Heart right ventricle (tissue), 16 donors: ENCODE measurements around the gene SELENOM. TPM values are rescaled to one million over a fixed set of nuclear protein-coding genes. Genes with fewer than 3 reads are reported as not detected.

ENCODE experiments used
- ATAC-seq, 8 donors: fragments of 200-7000 bp; cut with Tn5 transposase; one replicate each; pipeline ENCODE4 v1.9.1; 2020; ENCODE audit warnings: mild to moderate bottlenecking in 8 of 8, moderate library complexity in 8 of 8, moderate number of reproducible peaks in 1 of 8
- DNase-seq, 2 donors: peaks; one replicate each; pipeline ENCODE4 v3.0.0-alpha.2; 2020
- H3K27ac ChIP-seq, 10 donors: fragments of 200-600 bp; sonication (generic) in 2 of 10; one replicate each; pipeline versions ENCODE4 v1.5.0 to v1.8.0; 2020 to 2022; ENCODE audit warnings: mild to moderate bottlenecking in 3 of 10
- H3K27me3 ChIP-seq, 7 donors: fragments of 200-600 bp; one replicate each; pipeline ENCODE4 v1.8.0; 2021 to 2022; ENCODE audit warnings: mild to moderate bottlenecking in 2 of 7
- H3K36me3 ChIP-seq, 9 donors: fragments of 200-600 bp; sonication (generic) in 1 of 9; one replicate each; pipeline versions ENCODE4 v1.5.0 to v1.8.0; 2020 to 2022; ENCODE audit warnings: mild to moderate bottlenecking in 2 of 9
- H3K4me1 ChIP-seq, 9 donors: fragments of 200-600 bp; sonication (generic) in 1 of 9; one replicate each; pipeline versions ENCODE4 v1.5.0 to v1.8.0; 2020 to 2022; ENCODE audit warnings: mild to moderate bottlenecking in 4 of 9
- H3K4me3 ChIP-seq, 10 donors: fragments of 200-600 bp; sonication (generic) in 2 of 10; one replicate each; pipeline versions ENCODE4 v1.5.0 to v1.8.0; 2020 to 2022; ENCODE audit warnings: mild to moderate bottlenecking in 7 of 10, moderate library complexity in 2 of 10
- H3K9me3 ChIP-seq, 11 donors: fragments of 200-600 bp in 10 of 11; sonication (generic) in 2 of 11; one replicate each; pipeline versions ENCODE4 v1.5.0 to v1.8.0; 2013 to 2022; ENCODE audit warnings: mild to moderate bottlenecking in 2 of 11, control low read depth in 1 of 11, moderate library complexity in 1 of 11
- WGBS, 2 donors: extraction: QIAGEN DNeasy Blood & Tissue Kit; methylation state at CpG; one replicate each; pipeline ENCODE4 v1.1.7; 2013; ENCODE audit warnings: inconsistent platforms in 1 of 2; 5-methylcytosine and 5-hydroxymethylcytosine counted together
- intact Hi-C, 10 donors: fragments of 100-400 bp; cut with DNase I; formaldehyde crosslinking; loops; one replicate each; pipeline versions ENCODE4 v1.11.1 to v1.14.2; 2022
- polyA plus RNA-seq, 2 donors: library from polyadenylated mRNA; stranded (reverse); fragments of 200-250 nt; gene quantifications; one replicate each; pipeline ENCODE4 v1.2.3, GENCODE V29; 2013
- total RNA-seq, 10 donors: library from RNA; stranded (reverse); fragmentation: NEBNext Ultra II Directional in 3 of 10; extraction: Animal tissue kit (Norgen Biotek cat#: 25700) in 3 of 10; gene quantifications; one replicate each; pipeline versions ENCODE4 v1.2.1 to v1.2.4, GENCODE V29; 2021 to 2023
- TF ChIP-seq, protein P1 (sequence below), 9 donors: fragments of 200-600 bp; sonication (generic) in 2 of 9; IDR thresholded peaks; one replicate each; pipeline versions ENCODE4 v1.5.0 to v1.8.0; 2021 to 2022; ENCODE audit warnings: antibody characterized with exemption in 9 of 9, mild to moderate bottlenecking in 5 of 9, moderate library complexity in 1 of 9
- donor health status: Arrhythmogenic right ventricular cardiomyopathy.
- donor health status: ischemic (EF 13 %, LVEDD 7.1; RV severe dilation, severe dysfunction).
- donor health status: healthy with polysubstance abuse.
- donor health status: DM: no; HTN: yes; CAD: no.
- donor health status: DM: no; HTN: no; CAD: no.
- donor health status: ischemic (EF 25% LVEDD 6.9; RV normal size, moderate dysfunction).
- donor health status: ischemic (EF 25% LVEDD 5.7; RV mildly dilated, moderate dysfunction).
- donor health status: healthy.
- donor health status: DM: yes; HTN: yes; CAD: no.
- donor health status: Ischemic cardiomyopathy.
- donor health status: ischemic (EF 35%, LVEDD 5.7; RV mildly dilated, moderate dysfunction).
- donor health status: nonischemic (EF 11% LVEDD 7.7; RV severe dilation, severe dysfunction).
- donor health status: DM: yes; HTN: yes; CAD: no.
- donor health status: PGD.
- donor health status: ischemic (EF 29% LVEDD 5.4; RV normal size, mild dysfunction).
- donor health status: nonischemic (EF 23%, LVEDD 6.1; RV moderate dilation, normal function).

The SELENOM gene
- total and polyA plus RNA-seq, 12 donors, result 21.5 to 134 (median 47.2) TPM

DNA sequence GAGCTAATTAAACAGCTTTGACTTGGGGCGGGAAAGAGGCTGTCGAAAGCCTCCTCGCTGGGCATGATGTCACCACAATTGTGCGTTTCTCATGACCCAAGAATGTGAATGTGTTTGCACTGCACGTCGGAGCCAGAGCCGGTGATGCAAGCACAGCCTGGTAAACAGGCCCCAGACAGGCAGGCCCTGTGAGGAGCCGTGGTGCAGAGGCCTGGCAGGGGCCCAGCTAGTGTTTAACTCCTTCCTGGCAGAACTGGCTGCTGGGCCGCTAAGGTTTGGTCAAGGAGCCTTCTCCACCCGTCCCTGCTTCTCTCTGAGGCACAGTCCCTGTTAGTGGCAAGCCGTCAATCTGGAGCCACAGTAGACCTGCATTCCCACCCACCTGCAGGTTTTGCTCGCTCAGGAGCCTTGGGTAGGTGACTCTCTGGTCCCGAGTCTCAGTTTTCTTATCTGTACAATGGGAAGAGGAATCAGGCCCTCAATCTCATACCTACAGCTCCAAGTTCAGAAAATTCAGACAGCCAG is 51.7 kb downstream of the SELENOM start:
- TF ChIP-seq, protein P1, sequence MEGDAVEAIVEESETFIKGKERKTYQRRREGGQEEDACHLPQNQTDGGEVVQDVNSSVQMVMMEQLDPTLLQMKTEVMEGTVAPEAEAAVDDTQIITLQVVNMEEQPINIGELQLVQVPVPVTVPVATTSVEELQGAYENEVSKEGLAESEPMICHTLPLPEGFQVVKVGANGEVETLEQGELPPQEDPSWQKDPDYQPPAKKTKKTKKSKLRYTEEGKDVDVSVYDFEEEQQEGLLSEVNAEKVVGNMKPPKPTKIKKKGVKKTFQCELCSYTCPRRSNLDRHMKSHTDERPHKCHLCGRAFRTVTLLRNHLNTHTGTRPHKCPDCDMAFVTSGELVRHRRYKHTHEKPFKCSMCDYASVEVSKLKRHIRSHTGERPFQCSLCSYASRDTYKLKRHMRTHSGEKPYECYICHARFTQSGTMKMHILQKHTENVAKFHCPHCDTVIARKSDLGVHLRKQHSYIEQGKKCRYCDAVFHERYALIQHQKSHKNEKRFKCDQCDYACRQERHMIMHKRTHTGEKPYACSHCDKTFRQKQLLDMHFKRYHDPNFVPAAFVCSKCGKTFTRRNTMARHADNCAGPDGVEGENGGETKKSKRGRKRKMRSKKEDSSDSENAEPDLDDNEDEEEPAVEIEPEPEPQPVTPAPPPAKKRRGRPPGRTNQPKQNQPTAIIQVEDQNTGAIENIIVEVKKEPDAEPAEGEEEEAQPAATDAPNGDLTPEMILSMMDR (IDR thresholded peaks at IDR 0.05), result no peak
- 33 to 35% methylated on average over 13 of the region's 13 CpGs for WGBS, 2 donors
- Histone ChIP-seq H3K27me3 (no peaks in the 10 kb centered on the region), H3K4me3 (no peak overlapping the region), H3K27ac (peak overlapping the region; percentile 17 to 84 (median 78)), H3K9me3 (no peaks in the 10 kb centered on the region), H3K4me1 (peaks cover 4 to 46% (median 15%) of the 10 kb centered on the region in 9 donors), H3K36me3 (no peaks in the 10 kb centered on the region)
- peak; percentile 84 to 97 (median 92) for ATAC-seq
- DNase-seq, result peak; percentile 79 to 82
- intact Hi-C loops, result no loop called here

DNA sequence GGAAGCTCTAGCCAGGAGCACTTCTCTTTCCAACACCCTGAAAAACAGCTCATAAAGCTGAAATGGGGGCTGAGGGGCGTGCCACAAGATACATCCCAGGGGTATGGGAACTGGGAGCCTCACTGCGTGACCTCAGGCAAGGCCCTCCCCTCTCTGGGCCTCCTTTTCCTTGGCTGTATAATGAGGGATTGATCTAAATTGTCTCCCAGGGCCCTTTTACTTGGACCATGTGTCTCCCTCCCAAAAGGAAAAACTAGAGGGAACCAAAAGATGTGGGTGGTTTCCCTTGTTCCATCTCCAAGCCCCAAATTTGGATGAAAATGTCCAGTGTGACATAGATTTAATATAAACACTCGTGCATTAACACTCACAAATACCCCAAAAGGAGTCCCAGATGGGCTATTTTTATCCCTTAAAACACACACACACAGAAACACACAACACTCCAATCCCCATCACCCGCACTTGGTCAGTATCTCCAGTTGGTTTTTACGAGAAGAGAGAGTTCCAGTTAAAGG is 52.2 kb downstream of the SELENOM start:
- H3K27me3 ChIP-seq, result no peaks in the 10 kb centered on the region
- ATAC-seq, result peak in 2 of 8 donors; percentile 11 to 48
- H3K4me3 ChIP-seq, result no peak overlapping the region
- no peak for DNase-seq
- TF ChIP-seq, protein P1 (IDR thresholded peaks at IDR 0.05), result no peak
- H3K4me1 ChIP-seq, result peaks cover 4 to 51% (median 20%) of the 10 kb centered on the region in 9 donors
- peak overlapping the region; percentile 17 to 84 (median 78) for H3K27ac ChIP-seq
- WGBS, 2 donors, result 60 to 74% methylated on average over 5 of the region's 5 CpGs
- no peaks in the 10 kb centered on the region for H3K9me3 ChIP-seq
- intact Hi-C loops, result no loop called here
- H3K36me3 ChIP-seq, result no peaks in the 10 kb centered on the region

Other genes with a start within 250 kb of the SELENOM start
- 10 to 100 TPM; 14.1 to 24.5 (median 20.5) TPM for gene MORC2, start 138.8 kb downstream of the SELENOM start, total RNA-seq
- gene MORC2, start 138.8 kb downstream of the SELENOM start, polyA plus RNA-seq, result 10 to 100 TPM; 14.1 to 27.8 TPM
- gene TUG1, start 138.3 kb downstream of the SELENOM start, total RNA-seq, result 10 to 100 TPM; 37.7 to 48.4 (median 44.2) TPM
- gene TUG1, start 138.3 kb downstream of the SELENOM start, polyA plus RNA-seq, result 10 to 100 TPM; 18.6 to 40.2 TPM
- 100 to 1,000 TPM; 146 to 290 (median 204) TPM for gene SMTN, start 26.2 kb downstream of the SELENOM start, total RNA-seq
- 100 to 1,000 TPM in 1 of 2 donors, 10 to 100 TPM in 1; 64.2 to 398 TPM for gene SMTN, start 26.2 kb downstream of the SELENOM start, polyA plus RNA-seq
- 10 to 100 TPM; 15.2 to 31.7 (median 19.3) TPM for gene INPP5J, start 15.4 kb upstream of the SELENOM start, total RNA-seq
- 10 to 100 TPM in 1 of 2 donors, 1 to 10 TPM in 1; 7.9 to 14.0 TPM for gene INPP5J, start 15.4 kb upstream of the SELENOM start, polyA plus RNA-seq
- not detected for gene PLA2G3, start 32.9 kb upstream of the SELENOM start, total RNA-seq
- gene PLA2G3, start 32.9 kb upstream of the SELENOM start, polyA plus RNA-seq, result under 1 TPM in 1 of 2 donors, not detected in 1; 0.01 TPM
- 10 to 100 TPM; 20.4 to 24.9 (median 22.0) TPM for gene RNF185, start 52.6 kb upstream of the SELENOM start, total RNA-seq
- gene RNF185, start 52.6 kb upstream of the SELENOM start, polyA plus RNA-seq, result 10 to 100 TPM; 12.2 to 18.7 TPM
- 10 to 100 TPM in 5 of 10 donors, 1 to 10 TPM in 5; 6.5 to 18.8 (median 9.7) TPM for gene LIMK2, start 104.7 kb upstream of the SELENOM start, total RNA-seq
- 10 to 100 TPM in 1 of 2 donors, 1 to 10 TPM in 1; 6.0 to 12.1 TPM for gene LIMK2, start 104.7 kb upstream of the SELENOM start, polyA plus RNA-seq
- 10 to 100 TPM in 9 of 10 donors, 1 to 10 TPM in 1; 3.6 to 28.6 (median 17.6) TPM for gene PIK3IP1, start 184.9 kb upstream of the SELENOM start, total RNA-seq
- 1 to 10 TPM; 3.7 to 7.9 TPM for gene PIK3IP1, start 184.9 kb upstream of the SELENOM start, polyA plus RNA-seq
- gene PATZ1, start 238.8 kb upstream of the SELENOM start, total RNA-seq, result 10 to 100 TPM; 10.8 to 16.9 (median 14.1) TPM
- gene PATZ1, start 238.8 kb upstream of the SELENOM start, polyA plus RNA-seq, result 10 to 100 TPM in 1 of 2 donors, 1 to 10 TPM in 1; 6.6 to 12.5 TPM